GM18520 (cell line): Measurements from ENCODE around the gene FANCI.

Source experiments
- ATAC-seq: cut with Tn5 transposase; IDR thresholded peaks from one replicate; pipeline ENCODE4 v1.9.1; 2021; ENCODE audit not compliant: unreplicated experiment

Gene FANCI

GRCh38 chr15:89330881-89331595 lies 87.3 kb downstream of the FANCI start:
- no peak for ATAC-seq

GRCh38 chr15:89332446-89332845 lies 88.7 kb downstream of the FANCI start:
- no peak for ATAC-seq

- ATAC-seq: no peak
Measured at GRCh38 chr15:89333011-89333860, 89.5 kb downstream of the FANCI start.

- no peak for ATAC-seq
Measured at GRCh38 chr15:89333959-89334509, 90.3 kb downstream of the FANCI start.

- ATAC-seq: peak; percentile 79
Measured at GRCh38 chr15:89334510-89335297, 90.9 kb downstream of the FANCI start, which contains the start of gene POLG. Gene POLG, minus strand, starts transcription at chr15:89334824. Its CDS starts 1,070 bp downstream, at chr15:89333754.

- no peak for ATAC-seq
Measured at GRCh38 chr15:89335298-89336041, 91.7 kb downstream of the FANCI start.

- no peak for ATAC-seq
Measured at GRCh38 chr15:89338036-89338435, 94.3 kb downstream of the FANCI start.

GRCh38 chr15:89340573-89340972 lies 96.8 kb downstream of the FANCI start:
- no peak for ATAC-seq

- ATAC-seq: no peak
Measured at GRCh38 chr15:89341316-89342005, 97.7 kb downstream of the FANCI start.

GRCh38 chr15:89342840-89343239 lies 99.1 kb downstream of the FANCI start:
- no peak for ATAC-seq

GRCh38 chr15:89345248-89345647 lies 101.5 kb downstream of the FANCI start:
- ATAC-seq: no peak

- ATAC-seq: no peak
Measured at GRCh38 chr15:89346516-89347231, 102.9 kb downstream of the FANCI start.

GRCh38 chr15:89349206-89349558 lies 105.4 kb downstream of the FANCI start:
- ATAC-seq: no peak

- no peak for ATAC-seq
Measured at GRCh38 chr15:89352476-89352875, 108.7 kb downstream of the FANCI start.

GRCh38 chr15:89353991-89354390 lies 110.2 kb downstream of the FANCI start:
- no peak for ATAC-seq

- no peak for ATAC-seq
Measured at GRCh38 chr15:89356634-89357298, 113.0 kb downstream of the FANCI start.

- no peak for ATAC-seq
Measured at GRCh38 chr15:89358435-89358754, 114.6 kb downstream of the FANCI start.

- ATAC-seq: peak; percentile 64
Measured at GRCh38 chr15:89358755-89359439, 115.1 kb downstream of the FANCI start.
